ENCODE data around the gene SMG9. TPM values are rescaled to one million over a fixed set of nuclear protein-coding genes. Genes with fewer than 3 reads are reported as not detected.

The SMG9 gene
- total and polyA plus RNA-seq, 8 donors = 40.9 to 66.2 (median 54.6) TPM

GRCh38 chr19:43790587-43790986 is 35.8 kb upstream of the SMG9 start:
- intact Hi-C loops (cut with DNase I) = no loop called here

DNA sequence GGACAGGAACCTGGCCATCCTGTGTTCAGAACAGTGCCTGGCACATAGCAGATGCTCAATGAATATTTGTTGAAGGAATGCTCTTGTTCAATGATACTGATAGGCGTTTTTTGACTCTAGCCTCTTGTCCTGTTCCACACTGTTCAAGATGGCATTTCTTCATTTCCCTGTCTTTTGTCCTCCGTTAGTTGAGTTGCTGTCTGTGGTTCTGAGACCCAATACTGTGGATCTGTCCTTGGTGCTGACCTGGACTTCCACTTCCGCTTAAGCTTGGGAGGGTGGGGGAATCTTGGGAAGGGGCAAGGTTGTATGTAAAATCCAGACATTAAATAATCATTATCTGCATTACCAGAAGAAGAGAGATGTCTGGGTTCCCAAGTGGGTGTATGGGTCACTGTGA is 34.3 kb upstream of the SMG9 start:
- TF ChIP-seq, protein P1, sequence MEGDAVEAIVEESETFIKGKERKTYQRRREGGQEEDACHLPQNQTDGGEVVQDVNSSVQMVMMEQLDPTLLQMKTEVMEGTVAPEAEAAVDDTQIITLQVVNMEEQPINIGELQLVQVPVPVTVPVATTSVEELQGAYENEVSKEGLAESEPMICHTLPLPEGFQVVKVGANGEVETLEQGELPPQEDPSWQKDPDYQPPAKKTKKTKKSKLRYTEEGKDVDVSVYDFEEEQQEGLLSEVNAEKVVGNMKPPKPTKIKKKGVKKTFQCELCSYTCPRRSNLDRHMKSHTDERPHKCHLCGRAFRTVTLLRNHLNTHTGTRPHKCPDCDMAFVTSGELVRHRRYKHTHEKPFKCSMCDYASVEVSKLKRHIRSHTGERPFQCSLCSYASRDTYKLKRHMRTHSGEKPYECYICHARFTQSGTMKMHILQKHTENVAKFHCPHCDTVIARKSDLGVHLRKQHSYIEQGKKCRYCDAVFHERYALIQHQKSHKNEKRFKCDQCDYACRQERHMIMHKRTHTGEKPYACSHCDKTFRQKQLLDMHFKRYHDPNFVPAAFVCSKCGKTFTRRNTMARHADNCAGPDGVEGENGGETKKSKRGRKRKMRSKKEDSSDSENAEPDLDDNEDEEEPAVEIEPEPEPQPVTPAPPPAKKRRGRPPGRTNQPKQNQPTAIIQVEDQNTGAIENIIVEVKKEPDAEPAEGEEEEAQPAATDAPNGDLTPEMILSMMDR (IDR thresholded peaks at IDR 0.05) = no peak
- Histone ChIP-seq H3K4me3 (no peak overlapping the region), H3K9me3 (no peaks in the 10 kb centered on the region), H3K36me3 (no peaks in the 10 kb centered on the region), H3K27me3 (peaks cover 0 to 8% of the 10 kb centered on the region in 2 donors), H3K27ac (no peak overlapping the region), H3K4me1 (peaks cover 0 to 16% of the 10 kb centered on the region in 2 donors)
- intact Hi-C loops (cut with DNase I) = no loop called here
- DNase-seq (peak in 1 of 4 donors; percentile 23), ATAC-seq (no peak)

More at GRCh38 chr19:43790587-43790986, 35.8 kb upstream of the SMG9 start:
- ATAC-seq = no peak
- no peak for DNase-seq
- Histone ChIP-seq H3K36me3 (no peaks in the 10 kb centered on the region), H3K4me1 (peaks cover 0 to under 1% of the 10 kb centered on the region in 2 donors), H3K9me3 (no peaks in the 10 kb centered on the region), H3K27ac (no peak overlapping the region), H3K4me3 (no peak overlapping the region), H3K27me3 (peaks cover 0 to 8% of the 10 kb centered on the region in 2 donors)
- TF ChIP-seq, protein P1 (IDR thresholded peaks at IDR 0.05) = no peak

DNA sequence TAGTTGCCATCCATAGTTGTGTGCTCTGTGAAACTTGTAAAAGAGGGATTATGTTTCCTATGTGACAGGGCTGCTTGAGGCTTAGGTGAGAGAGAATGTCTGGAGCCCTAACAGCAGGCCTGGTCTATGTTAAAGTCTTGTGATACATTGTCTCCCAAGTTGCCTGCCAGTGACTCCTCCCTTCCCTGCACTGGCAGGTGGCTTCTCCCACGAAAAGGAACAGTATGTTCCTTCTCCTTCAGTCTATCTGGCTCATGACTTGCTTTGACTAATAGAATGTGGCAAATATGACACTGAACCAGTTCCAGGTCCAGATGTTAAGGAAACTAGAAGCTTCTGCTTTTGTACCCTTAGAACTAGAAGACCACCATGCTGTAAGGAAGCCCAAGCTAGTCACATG is 31.9 kb upstream of the SMG9 start:
- TF ChIP-seq, protein P1 (IDR thresholded peaks at IDR 0.05) = no peak

DNA sequence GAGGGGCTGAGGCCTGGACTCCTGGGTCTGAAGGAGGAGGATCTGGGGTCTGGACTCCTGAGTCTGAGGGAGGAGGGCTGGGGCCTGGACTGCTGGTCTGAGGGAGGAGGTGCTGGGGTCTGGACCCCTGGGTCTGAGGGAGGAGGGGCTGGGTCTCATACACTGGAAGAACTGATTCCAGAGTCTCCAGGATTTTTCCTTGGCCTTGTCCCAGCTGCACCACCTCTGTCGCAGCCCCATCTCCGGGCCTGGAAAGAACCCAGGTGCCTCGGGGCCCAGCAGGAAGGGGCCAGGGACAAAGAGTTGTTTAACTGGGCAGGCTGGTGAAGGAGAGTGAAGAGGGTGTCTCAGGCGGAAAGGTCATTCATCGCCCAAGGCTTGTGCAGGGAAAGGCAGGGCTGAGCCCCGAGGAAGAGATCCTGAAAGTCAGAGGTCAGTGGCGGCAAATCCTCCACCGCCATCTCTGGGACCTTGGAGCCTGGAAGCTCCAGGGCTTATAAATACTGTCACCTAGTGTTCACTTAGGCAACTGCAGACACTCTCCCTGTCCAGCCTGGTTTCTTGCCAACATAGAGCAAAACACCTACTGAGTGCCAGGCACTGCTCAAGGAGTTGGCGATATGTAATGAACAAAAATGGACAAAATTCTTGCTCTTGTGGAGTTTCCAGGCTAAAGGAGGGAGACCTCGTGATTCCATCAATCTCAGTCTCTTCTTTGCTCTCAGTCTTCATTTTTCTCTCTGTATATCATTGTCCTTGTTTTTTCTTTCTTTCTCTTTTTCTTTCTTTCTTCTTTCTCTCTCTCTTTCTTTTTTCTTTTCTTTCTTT is 30.4 kb upstream of the SMG9 start:
- Histone ChIP-seq H3K9me3 (no peaks in the 10 kb centered on the region), H3K27ac (peak overlapping the region in 1 of 2 donors; percentile 33), H3K27me3 (peaks cover 0 to 16% of the 10 kb centered on the region in 2 donors), H3K4me3 (no peak overlapping the region), H3K36me3 (no peaks in the 10 kb centered on the region), H3K4me1 (peaks cover 0 to 25% of the 10 kb centered on the region in 2 donors)
- peak; percentile 90 for ATAC-seq
- TF ChIP-seq, protein P1 (IDR thresholded peaks at IDR 0.05) = peak; percentile 95 to 99
- intact Hi-C loops (cut with DNase I) = loop anchor here in 1 of 2 donors (5.0 kb wide), 1 partner anchor 38 kb away; no protein-coding TSS in a partner anchor
- peak; percentile 39 to 70 (median 62) for DNase-seq

More for the DNA sequence above, 31.9 kb upstream of the SMG9 start:
- ATAC-seq (no peak), DNase-seq (no peak)
- no peaks in the 10 kb centered on the region for H3K36me3 ChIP-seq
- H3K27me3 ChIP-seq = peaks cover 0 to 7% of the 10 kb centered on the region in 2 donors
- H3K9me3 ChIP-seq = no peaks in the 10 kb centered on the region
- intact Hi-C loops (cut with DNase I) = no loop called here
- H3K27ac ChIP-seq = no peak overlapping the region
- peaks cover 0 to 25% of the 10 kb centered on the region in 2 donors for H3K4me1 ChIP-seq
- no peak overlapping the region for H3K4me3 ChIP-seq

DNA sequence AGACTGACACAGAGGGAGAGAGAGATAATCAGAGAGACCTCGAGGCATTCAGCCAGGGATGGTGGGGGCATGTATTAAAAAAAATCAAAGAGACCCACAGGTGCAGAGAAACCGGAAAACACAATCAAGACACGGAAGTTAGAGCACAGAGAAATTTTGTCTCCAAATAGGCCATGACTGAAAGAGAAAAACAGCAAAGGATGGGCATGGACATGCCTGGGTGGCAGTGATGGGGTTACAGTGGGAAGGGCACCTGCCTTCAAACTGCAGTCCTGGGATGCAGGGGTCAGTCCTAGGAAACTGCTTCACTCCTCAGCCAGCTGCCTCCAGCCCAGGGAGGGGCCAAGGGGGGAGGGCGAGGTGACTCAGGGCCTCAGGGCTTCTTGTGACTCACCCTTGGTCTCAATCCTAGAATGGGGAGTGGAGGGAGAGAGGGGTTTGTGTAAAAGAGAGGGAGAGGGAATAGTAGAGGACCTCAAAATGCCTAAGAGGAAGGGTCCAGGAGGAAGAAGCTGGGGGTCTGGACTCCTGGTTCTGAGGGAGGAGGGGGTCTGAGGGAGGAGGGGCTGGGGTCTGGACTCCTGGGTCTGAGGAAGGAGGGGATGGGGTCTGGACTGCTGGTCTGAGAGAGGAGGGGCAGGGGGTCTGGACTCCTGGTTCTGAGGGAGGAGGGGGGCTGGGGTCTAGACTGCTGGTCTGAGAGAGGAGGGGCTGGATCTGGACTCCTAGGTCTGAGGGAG is 29.6 kb upstream of the SMG9 start:
- no peak overlapping the region for H3K27ac ChIP-seq

More for the DNA sequence above, 29.6 kb upstream of the SMG9 start:
- DNase-seq (peak in 2 of 4 donors; percentile 75 to 89), ATAC-seq (peak; percentile 79)
- TF ChIP-seq, protein P1 (IDR thresholded peaks at IDR 0.05) = no peak
- Histone ChIP-seq H3K36me3 (no peaks in the 10 kb centered on the region), H3K9me3 (no peaks in the 10 kb centered on the region), H3K27me3 (peaks cover 0 to 16% of the 10 kb centered on the region in 2 donors), H3K4me1 (peaks cover 0 to 31% of the 10 kb centered on the region in 2 donors), H3K4me3 (no peak overlapping the region)
- intact Hi-C loops (cut with DNase I) = loop anchor here in 1 of 2 donors (5.0 kb wide), 1 partner anchor 37 kb away; no protein-coding TSS in a partner anchor
